Measurements from ENCODE around the gene DCLK1.

Gene DCLK1

DNA sequence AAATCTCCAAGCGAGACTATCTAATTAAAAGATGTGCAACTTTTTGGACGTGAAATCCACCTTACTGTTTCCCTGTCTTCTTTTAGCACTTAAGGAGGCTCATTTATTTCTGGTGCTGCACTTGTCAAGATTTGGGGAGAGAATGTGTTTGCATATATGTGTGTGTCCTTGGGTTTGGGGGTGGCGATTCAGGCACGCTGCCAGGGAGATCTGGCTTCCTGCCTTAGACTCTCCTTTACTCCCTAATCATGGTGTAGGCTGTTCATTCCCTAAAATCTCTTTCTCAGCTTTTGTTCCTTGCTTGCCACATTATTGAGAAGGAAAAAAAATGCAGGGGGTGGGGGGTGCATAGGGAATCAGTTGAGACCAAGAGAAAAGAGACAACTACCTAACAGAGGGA is 271.2 kb downstream of the DCLK1 start:
- DNase-seq (ENCODE audit: low read depth), result no peak

DNA sequence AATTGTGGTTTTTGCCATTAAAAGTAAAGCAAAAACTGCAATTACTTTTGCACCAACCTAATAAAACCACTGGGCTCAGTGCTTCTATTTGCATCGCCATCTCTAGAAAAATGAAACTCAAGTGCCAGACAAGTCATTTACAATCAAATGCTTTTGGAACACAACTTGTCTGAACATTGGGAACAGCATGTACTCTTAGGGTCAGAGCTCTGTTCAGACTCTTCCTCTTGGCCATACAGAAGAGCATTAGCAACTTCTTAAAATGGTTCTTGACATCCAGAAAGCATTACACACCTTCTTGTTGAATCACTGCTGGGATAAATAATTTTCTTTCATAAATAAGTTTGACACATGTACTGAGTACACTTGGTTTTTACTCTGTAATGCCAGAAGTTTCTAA is 272.5 kb downstream of the DCLK1 start:
- no peak for DNase-seq (ENCODE audit: low read depth)

- no peak for DNase-seq (ENCODE audit: low read depth)
Observed at GRCh38 chr13:35857769-35858168, 273.4 kb downstream of the DCLK1 start.

- DNase-seq (ENCODE audit: low read depth), result no peak
Observed at GRCh38 chr13:35856721-35857364, 274.3 kb downstream of the DCLK1 start.

GRCh38 chr13:35856084-35856483 is 275.1 kb downstream of the DCLK1 start:
- no peak for DNase-seq (ENCODE audit: low read depth)

DNA sequence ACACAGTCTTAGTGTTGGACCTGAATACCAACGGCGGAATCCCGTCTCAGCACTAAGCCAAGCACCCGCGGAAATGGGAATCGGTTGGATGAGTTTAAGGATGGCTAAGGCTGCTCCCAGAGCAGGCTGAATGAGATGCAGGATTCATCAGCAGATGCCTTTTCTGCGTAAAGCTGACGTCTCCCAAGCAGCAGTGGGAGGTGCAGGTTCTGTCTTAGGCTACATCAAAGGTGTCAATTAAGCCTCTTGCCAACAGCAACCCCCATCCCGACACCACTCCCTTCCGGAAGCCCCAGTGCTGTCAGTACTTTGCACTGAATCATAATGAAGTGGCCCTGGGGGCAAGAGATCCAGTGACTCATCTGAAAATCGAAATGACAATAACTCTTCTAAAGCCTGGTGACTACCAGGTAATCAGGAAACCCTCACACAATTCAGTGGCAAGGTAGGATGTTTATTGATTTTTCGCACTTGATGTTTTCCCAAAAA is 275.6 kb downstream of the DCLK1 start:
- no peak for DNase-seq (ENCODE audit: low read depth)

GRCh38 chr13:35854286-35854685 is 276.9 kb downstream of the DCLK1 start:
- no peak for DNase-seq (ENCODE audit: low read depth)

DNA sequence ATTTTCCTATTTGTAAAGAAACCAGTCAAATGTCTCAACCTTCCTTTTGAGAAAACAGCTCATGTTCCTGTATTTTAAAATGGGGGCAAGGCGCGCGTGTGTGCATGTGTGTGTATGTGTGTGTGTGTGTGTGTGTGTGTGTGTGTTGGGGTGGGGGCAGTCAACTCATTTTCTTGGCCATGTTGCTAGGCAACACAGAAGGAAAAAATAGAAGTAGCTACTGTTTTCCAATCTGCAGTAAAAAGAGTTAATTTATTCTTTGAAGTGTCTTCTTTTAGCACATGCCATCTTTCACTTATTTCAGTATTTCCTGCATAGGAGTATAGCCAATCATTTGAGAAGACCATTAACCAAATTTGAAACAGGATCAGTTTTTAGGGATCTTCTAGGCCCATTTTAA is 279.3 kb downstream of the DCLK1 start:
- no peak for DNase-seq (ENCODE audit: low read depth)

DNA sequence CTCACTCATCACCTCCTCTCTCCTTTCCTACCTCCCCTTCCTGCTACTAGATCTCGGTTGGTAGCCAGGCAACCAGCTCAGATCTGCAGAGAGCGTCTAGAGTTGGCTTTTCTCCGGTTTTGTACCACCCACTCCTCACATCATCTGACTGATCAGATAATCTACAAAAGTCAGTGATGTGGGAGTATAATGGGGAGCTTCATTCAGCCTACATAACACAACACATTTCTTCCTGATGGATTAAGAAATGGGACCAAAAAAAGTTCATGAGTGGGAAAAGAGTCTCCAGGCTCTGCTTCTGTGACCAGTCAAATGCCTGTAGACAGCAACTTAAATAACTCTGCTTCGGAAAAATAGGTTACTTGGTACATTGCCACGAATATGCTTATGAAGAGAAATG is 279.8 kb downstream of the DCLK1 start:
- no peak for DNase-seq (ENCODE audit: low read depth)

- no peak for DNase-seq (ENCODE audit: low read depth)
Observed at GRCh38 chr13:35850569-35850968, 280.6 kb downstream of the DCLK1 start.

- DNase-seq (ENCODE audit: low read depth), result no peak
Observed at GRCh38 chr13:35849256-35849644, 281.9 kb downstream of the DCLK1 start.

DNA sequence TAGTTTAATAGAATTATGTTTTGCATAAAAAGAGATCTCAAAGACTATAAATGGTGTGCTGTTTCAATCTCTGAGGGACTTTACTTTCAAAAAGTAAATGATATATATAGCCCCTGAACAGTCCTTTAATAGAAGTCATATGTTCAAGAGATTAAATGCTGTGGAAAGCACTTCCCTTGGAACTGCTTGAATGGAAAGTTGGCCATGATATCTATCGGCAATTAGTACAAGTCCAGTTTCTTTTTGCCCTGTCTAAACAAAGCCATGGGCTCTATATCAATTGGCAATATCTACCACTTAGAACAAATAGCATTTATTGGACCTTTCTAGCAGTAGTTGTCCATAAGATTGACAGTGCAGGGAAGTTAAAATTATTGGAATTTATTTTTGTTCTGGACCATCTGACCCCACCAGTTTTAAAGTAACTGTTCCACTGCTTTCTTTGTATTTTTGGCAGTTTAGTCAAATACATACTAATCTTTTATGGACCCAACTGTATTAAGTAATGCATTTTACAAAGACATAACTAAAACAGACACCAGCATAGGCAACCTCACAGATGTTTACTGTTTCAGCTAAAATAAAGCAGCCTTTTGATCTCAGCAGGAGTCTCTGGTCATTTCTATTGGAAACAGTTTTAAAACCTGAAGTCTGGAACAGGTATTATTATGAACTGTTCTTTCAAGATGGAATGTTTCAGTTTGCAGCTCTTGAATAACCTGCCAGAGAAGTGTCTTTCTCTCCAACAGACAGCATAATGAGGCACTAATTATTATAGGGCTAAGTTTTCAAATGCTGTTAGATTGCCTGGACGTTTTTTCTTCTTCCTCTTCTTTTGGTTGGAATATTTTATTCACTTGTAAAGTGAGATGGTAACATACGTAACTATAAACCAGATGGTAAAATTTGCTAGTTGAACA is 282.6 kb downstream of the DCLK1 start:
- DNase-seq (ENCODE audit: low read depth), result no peak

- no peak for DNase-seq (ENCODE audit: low read depth)
Observed at GRCh38 chr13:35843272-35843671, 287.9 kb downstream of the DCLK1 start.

- no peak for DNase-seq (ENCODE audit: low read depth)
Observed at GRCh38 chr13:35841060-35841521, 290.1 kb downstream of the DCLK1 start.

GRCh38 chr13:35839806-35840205 is 291.4 kb downstream of the DCLK1 start:
- no peak for DNase-seq (ENCODE audit: low read depth)

DNA sequence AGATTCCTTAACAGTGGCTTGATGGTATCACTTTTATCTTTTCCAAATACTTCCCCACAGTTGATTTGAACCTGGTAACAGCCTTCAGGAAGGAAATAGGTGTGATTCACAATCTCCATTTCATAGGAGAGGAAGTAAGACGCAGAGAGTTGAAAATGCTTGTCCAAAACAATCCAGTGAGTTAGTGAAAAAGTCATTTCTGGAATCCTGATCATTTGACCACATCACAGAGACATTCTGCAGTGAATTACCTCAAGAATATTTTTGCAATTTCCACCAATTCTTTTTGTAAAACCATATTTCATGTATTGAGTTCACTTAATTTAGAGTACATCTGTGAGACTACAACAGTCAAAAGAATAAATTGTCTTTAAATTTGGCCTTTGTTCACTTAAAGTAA is 292.8 kb downstream of the DCLK1 start:
- DNase-seq (ENCODE audit: low read depth), result peak; percentile 59

DNA sequence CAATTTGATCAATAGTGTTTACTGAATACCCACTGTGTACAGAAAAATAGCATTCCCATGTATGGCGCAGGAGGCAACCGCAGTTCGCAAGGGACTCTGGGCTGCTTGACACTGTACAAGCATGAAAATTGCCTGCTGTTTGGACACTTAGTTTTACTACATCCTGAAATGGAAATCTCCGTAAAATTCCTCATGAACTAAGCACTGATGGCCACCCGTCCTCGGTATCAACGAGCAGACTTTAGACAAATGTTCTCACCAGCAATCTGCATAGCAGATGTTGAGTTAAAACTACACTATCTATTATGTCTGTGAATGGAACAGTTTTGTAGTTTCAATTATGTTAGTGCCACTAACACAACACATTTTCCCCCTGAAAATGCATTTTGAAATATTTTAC is 294.7 kb downstream of the DCLK1 start:
- no peak for DNase-seq (ENCODE audit: low read depth)

GRCh38 chr13:35835989-35836388 is 295.2 kb downstream of the DCLK1 start:
- no peak for DNase-seq (ENCODE audit: low read depth)

GRCh38 chr13:35833608-35834275 is 297.4 kb downstream of the DCLK1 start:
- DNase-seq (ENCODE audit: low read depth), result no peak

GRCh38 chr13:35833031-35833430 is 298.2 kb downstream of the DCLK1 start:
- no peak for DNase-seq (ENCODE audit: low read depth)

DNA sequence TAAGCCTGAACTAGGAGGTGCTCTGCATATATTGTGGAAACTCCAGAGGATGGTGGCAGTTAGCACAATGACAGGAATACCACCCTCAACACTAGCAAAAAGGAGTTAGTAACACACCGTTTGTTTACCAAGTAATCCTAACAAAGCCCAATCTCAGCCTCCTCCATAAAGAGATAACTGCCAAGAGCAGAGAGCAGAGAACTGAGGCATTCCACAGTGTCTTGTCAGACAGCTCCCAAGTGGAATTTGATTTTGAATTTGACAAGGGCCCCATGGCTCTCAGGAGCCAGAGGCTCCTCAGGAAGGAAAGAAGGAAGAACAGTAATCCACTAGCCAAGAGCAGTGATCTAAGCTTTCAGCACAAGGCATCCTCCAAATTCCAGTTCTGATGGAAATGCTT is 298.6 kb downstream of the DCLK1 start:
- DNase-seq (ENCODE audit: low read depth), result no peak

DNA sequence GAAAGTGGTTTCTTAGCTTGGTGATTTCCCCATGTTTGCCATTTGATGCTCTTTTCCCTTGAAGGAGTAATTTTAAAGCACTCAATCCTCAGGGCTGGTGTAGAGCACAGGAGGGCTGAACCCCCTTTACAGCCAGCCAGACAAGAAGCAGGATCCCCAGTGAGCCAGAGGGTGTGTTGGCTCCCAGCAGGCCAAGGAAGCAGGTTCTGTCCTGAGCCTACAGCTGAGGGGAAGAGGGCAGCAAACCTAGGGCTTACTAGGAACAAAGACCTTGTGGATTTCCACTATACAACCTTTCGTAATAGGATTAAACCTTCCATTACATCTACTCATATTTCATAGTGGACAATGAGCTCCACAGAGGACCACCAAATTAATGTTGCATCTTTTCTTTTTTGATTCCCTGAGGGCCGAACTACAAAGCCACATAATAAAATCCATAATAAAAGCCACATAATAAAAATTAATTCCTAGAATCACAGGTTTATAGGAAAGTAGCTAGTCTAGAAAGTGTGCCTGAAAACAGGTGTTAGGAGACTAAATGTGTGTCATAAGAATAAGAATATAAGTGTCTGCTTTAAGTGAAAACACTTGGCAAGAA is 300.2 kb downstream of the DCLK1 start:
- no peak for DNase-seq (ENCODE audit: low read depth)
